GM23338 (cell line): ENCODE data around the gene ETFA. TPM values are rescaled to one million over a fixed set of nuclear protein-coding genes. Genes with fewer than 3 reads are reported as not detected.

Experiments used
- ATAC-seq: fragments of 200-7000 bp; cut with Tn5 transposase; 3 replicates; pipeline ENCODE4 v1.9.1; 2020
- DNase-seq: peaks from one replicate; pipeline ENCODE4 v3.0.0-alpha.2; 2015; ENCODE audit warnings: low spot score
- H2AFZ ChIP-seq: fragments of 200-600 bp; sonication (generic); 2 replicates; pipeline ENCODE4 v1.8.0; 2016; ENCODE audit warnings: antibody characterized with exemption, mild to moderate bottlenecking, moderate library complexity
- H3F3A ChIP-seq: fragments of 200-600 bp; sonication (generic); replicated peaks from 2 replicates; pipeline ENCODE4 v1.8.0; 2017; ENCODE audit warnings: antibody characterized with exemption, mixed run types, low read depth
- H3K27ac ChIP-seq: fragments of 200-600 bp; sonication (generic); 2 replicates; pipeline ENCODE4 v1.6.1; 2016; ENCODE audit warnings: low read depth
- H3K27me3 ChIP-seq: fragments of 200-600 bp; sonication (generic); 2 replicates; pipeline ENCODE4 v1.8.0; 2016; ENCODE audit warnings: mild to moderate bottlenecking, mixed run types, moderate library complexity; ENCODE audit not compliant: insufficient read depth
- H3K36me3 ChIP-seq: fragments of 200-600 bp; sonication (generic); 2 replicates; pipeline ENCODE4 v1.8.0; 2016; ENCODE audit warnings: mild to moderate bottlenecking; ENCODE audit not compliant: insufficient read depth
- H3K4me1 ChIP-seq: fragments of 200-600 bp; sonication (generic); 2 replicates; pipeline ENCODE4 v1.8.0; 2016; ENCODE audit warnings: mild to moderate bottlenecking, moderate library complexity; ENCODE audit not compliant: insufficient read depth
- H3K4me2 ChIP-seq: fragments of 200-600 bp; sonication (generic); 2 replicates; pipeline ENCODE4 v1.7.1; 2017; ENCODE audit warnings: mixed run types
- H3K4me3 ChIP-seq: fragments of 200-600 bp; sonication (generic); 2 replicates; pipeline ENCODE4 v1.6.1; 2016; ENCODE audit warnings: mixed run types
- H3K79me2 ChIP-seq: fragments of 200-600 bp; sonication (generic); replicated peaks from 2 replicates; pipeline ENCODE4 v1.8.0; 2017; ENCODE audit warnings: mild to moderate bottlenecking; ENCODE audit not compliant: insufficient read depth
- H3K9me2 ChIP-seq: fragments of 200-600 bp; sonication (generic); 2 replicates; pipeline ENCODE4 v1.8.0; 2017; ENCODE audit not compliant: insufficient read depth
- H4K20me1 ChIP-seq: fragments of 200-600 bp; sonication (generic); replicated peaks from 2 replicates; pipeline ENCODE4 v1.8.0; 2017; ENCODE audit warnings: mild to moderate bottlenecking; ENCODE audit not compliant: insufficient read depth
- H3K27ac Mint-ChIP-seq: 2 replicates; pipeline ENCODE4 v1.8.0; 2020; ENCODE audit warnings: inconsistent platforms, mild to moderate bottlenecking, moderate library complexity, mixed read lengths
- H3K27me3 Mint-ChIP-seq: 3 replicates; pipeline ENCODE4 v1.8.0; 2022; ENCODE audit warnings: low read depth, mild to moderate bottlenecking, moderate library complexity, mixed read lengths, inconsistent platforms; ENCODE audit not compliant: insufficient read depth, poor library complexity
- H3K36me3 Mint-ChIP-seq: 3 replicates; pipeline ENCODE4 v1.8.0; 2021; ENCODE audit warnings: low read depth, mild to moderate bottlenecking, inconsistent platforms, moderate library complexity, mixed read lengths
- H3K4me1 Mint-ChIP-seq: 3 replicates; pipeline ENCODE4 v1.8.0; 2020; ENCODE audit warnings: mild to moderate bottlenecking, inconsistent platforms, mixed read lengths
- H3K4me3 Mint-ChIP-seq: 3 replicates; pipeline ENCODE4 v1.8.0; 2021; ENCODE audit warnings: moderate library complexity, mild to moderate bottlenecking, inconsistent platforms, mixed read lengths
- H3K9me3 Mint-ChIP-seq: 3 replicates; pipeline ENCODE4 v1.8.0; 2020; ENCODE audit warnings: moderate library complexity, mild to moderate bottlenecking, inconsistent platforms, mixed read lengths
- CREB1 ChIP-seq: fragments of 250-450 bp; sonication (Bioruptor Pico); IDR thresholded peaks from 2 replicates; pipeline ENCODE4 v1.5.0; 2020; ENCODE audit warnings: low read depth, mild to moderate bottlenecking, moderate library complexity
- CTCF ChIP-seq, 2 experiments: fragments of 200-600 bp in 1 of 2; sonication (generic) in 1 of 2; conservative IDR thresholded peaks; 2 replicates each; pipeline versions ENCODE4 v1.5.1 to v1.6.1; 2016 to 2017; ENCODE audit warnings: antibody characterized with exemption in 2 of 2, low read depth in 2 of 2, mild to moderate bottlenecking in 2 of 2, moderate library complexity in 1 of 2
- EZH2 ChIP-seq: fragments of 200-600 bp; sonication (generic); IDR thresholded peaks from one replicate; pipeline ENCODE4 v1.8.0; 2017; ENCODE audit warnings: antibody characterized with exemption, mild to moderate bottlenecking, low read depth; ENCODE audit not compliant: unreplicated experiment
- EZH2phosphoT487 ChIP-seq: fragments of 200-600 bp; sonication (generic); IDR thresholded peaks from one replicate; pipeline ENCODE4 v1.8.1; 2018; ENCODE audit warnings: antibody characterized with exemption; ENCODE audit not compliant: unreplicated experiment
- JUNB ChIP-seq: IDR thresholded peaks from one replicate; pipeline ENCODE4 v1.6.1; 2016; ENCODE audit warnings: antibody characterized with exemption; ENCODE audit not compliant: unreplicated experiment
- NANOG ChIP-seq: IDR thresholded peaks from 2 replicates; pipeline ENCODE4 v1.6.1; 2016; ENCODE audit warnings: antibody characterized with exemption, borderline replicate concordance
- POLR2AphosphoS5 ChIP-seq: IDR thresholded peaks from 2 replicates; pipeline ENCODE4 v1.6.1; 2016; ENCODE audit warnings: antibody characterized with exemption, low read depth
- STAT1 ChIP-seq: IDR thresholded peaks from one replicate; pipeline ENCODE4 v1.6.1; 2016; ENCODE audit warnings: antibody characterized with exemption; ENCODE audit not compliant: unreplicated experiment
- ZNF114 ChIP-seq: fragments of 250-450 bp; sonication (Bioruptor Pico); IDR thresholded peaks from 2 replicates; pipeline ENCODE4 v1.5.0; 2020; ENCODE audit warnings: mild to moderate bottlenecking, moderate library complexity
- ZNF331 ChIP-seq: fragments of 250-450 bp; sonication (Bioruptor Pico); IDR thresholded peaks from 2 replicates; pipeline ENCODE4 v1.5.0; 2020; ENCODE audit warnings: low read depth, mild to moderate bottlenecking, moderate library complexity
- polyA plus RNA-seq: library from polyadenylated mRNA; unstranded; fragments of >200 nt; fragmentation: Nextera tagmentation; extraction: Ambion mirVana; gene quantifications from 2 replicates; pipeline ENCODE4 v1.2.1, GENCODE V29; 2016
- total RNA-seq: library from RNA; depleted of rRNA; stranded (reverse); fragments of >200 nt; shearing (Covaris generic); gene quantifications from 2 replicates; pipeline ENCODE4 v1.2.3, GENCODE V29; 2014
- TF ChIP-seq, protein P1 (sequence below): fragments of 250-450 bp; sonication (Bioruptor Pico); IDR thresholded peaks from 2 replicates; pipeline ENCODE4 v1.5.0; 2020; ENCODE audit warnings: mild to moderate bottlenecking, moderate library complexity
- TF ChIP-seq, protein P2 (sequence below): IDR thresholded peaks from 2 replicates; pipeline ENCODE4 v1.6.1; 2016; ENCODE audit warnings: antibody characterized with exemption

The ETFA gene
- total and polyA plus RNA-seq, 2 experiments from 2014 or later, result 52.9 to 69.1 TPM

GRCh38 chr15:76233921-76234320, 77.3 kb downstream of the ETFA start (continued):
- no peak for TF ChIP-seq CTCF (conservative IDR thresholded peaks at IDR 0.05; ENCODE audit: low read depth in 2 of 2)

DNA sequence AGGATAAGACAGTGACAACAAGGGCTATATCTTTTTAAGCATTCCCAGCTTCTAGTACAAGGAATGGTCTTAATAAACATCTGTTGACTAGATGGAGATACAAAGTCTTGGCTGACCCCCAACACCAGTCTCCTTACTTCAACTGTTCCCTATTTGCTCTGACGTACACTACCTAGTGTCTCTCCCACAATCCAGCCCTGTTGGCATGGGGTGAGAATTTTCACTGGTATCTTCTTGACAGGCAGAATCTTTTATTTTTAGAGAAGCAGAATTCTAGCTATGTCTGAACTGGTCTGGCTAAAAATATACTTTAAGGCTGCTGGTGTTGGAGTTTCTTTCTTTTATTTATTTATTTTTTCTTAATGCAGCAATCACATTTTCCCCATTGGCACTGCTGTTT, 82.0 kb downstream of the ETFA start:
- H4K20me1 ChIP-seq, result no peaks in the 10 kb centered on the region; the same call in 1 of the 2 replicates
- DNase-seq (no peak), ATAC-seq (no peak)
- H3K27me3 Mint-ChIP-seq, result no peaks in the 10 kb centered on the region
- H3K36me3 Mint-ChIP-seq, result peaks cover 17% of the 10 kb centered on the region; the same call in 2 of the 3 replicates
- H3K9me2 ChIP-seq, result no peaks in the 10 kb centered on the region
- no peaks in the 10 kb centered on the region for H3F3A ChIP-seq
- H3K27ac Mint-ChIP-seq, result no peak overlapping the region
- H3K4me1 Mint-ChIP-seq, result peaks cover 6% of the 10 kb centered on the region
- no peak overlapping the region for H3K4me3 ChIP-seq
- peaks cover 3% of the 10 kb centered on the region; the same call in 1 of the 2 replicates for H3K4me1 ChIP-seq
- no peak overlapping the region for H3K4me2 ChIP-seq
- TF ChIP-seq EZH2phosphoT487 (no peak), JUNB (no peak), CREB1 (CRISPR knock-in tag) (no peak), ZNF114 (CRISPR knock-in tag) (no peak), ZNF331 (CRISPR knock-in tag) (no peak), POLR2AphosphoS5 (no peak), NANOG (no peak), STAT1 (no peak), EZH2 (no peak), CTCF (conservative IDR thresholded peaks at IDR 0.05; ENCODE audit: low read depth in 2 of 2) (no peak)
- TF ChIP-seq, protein P1, sequence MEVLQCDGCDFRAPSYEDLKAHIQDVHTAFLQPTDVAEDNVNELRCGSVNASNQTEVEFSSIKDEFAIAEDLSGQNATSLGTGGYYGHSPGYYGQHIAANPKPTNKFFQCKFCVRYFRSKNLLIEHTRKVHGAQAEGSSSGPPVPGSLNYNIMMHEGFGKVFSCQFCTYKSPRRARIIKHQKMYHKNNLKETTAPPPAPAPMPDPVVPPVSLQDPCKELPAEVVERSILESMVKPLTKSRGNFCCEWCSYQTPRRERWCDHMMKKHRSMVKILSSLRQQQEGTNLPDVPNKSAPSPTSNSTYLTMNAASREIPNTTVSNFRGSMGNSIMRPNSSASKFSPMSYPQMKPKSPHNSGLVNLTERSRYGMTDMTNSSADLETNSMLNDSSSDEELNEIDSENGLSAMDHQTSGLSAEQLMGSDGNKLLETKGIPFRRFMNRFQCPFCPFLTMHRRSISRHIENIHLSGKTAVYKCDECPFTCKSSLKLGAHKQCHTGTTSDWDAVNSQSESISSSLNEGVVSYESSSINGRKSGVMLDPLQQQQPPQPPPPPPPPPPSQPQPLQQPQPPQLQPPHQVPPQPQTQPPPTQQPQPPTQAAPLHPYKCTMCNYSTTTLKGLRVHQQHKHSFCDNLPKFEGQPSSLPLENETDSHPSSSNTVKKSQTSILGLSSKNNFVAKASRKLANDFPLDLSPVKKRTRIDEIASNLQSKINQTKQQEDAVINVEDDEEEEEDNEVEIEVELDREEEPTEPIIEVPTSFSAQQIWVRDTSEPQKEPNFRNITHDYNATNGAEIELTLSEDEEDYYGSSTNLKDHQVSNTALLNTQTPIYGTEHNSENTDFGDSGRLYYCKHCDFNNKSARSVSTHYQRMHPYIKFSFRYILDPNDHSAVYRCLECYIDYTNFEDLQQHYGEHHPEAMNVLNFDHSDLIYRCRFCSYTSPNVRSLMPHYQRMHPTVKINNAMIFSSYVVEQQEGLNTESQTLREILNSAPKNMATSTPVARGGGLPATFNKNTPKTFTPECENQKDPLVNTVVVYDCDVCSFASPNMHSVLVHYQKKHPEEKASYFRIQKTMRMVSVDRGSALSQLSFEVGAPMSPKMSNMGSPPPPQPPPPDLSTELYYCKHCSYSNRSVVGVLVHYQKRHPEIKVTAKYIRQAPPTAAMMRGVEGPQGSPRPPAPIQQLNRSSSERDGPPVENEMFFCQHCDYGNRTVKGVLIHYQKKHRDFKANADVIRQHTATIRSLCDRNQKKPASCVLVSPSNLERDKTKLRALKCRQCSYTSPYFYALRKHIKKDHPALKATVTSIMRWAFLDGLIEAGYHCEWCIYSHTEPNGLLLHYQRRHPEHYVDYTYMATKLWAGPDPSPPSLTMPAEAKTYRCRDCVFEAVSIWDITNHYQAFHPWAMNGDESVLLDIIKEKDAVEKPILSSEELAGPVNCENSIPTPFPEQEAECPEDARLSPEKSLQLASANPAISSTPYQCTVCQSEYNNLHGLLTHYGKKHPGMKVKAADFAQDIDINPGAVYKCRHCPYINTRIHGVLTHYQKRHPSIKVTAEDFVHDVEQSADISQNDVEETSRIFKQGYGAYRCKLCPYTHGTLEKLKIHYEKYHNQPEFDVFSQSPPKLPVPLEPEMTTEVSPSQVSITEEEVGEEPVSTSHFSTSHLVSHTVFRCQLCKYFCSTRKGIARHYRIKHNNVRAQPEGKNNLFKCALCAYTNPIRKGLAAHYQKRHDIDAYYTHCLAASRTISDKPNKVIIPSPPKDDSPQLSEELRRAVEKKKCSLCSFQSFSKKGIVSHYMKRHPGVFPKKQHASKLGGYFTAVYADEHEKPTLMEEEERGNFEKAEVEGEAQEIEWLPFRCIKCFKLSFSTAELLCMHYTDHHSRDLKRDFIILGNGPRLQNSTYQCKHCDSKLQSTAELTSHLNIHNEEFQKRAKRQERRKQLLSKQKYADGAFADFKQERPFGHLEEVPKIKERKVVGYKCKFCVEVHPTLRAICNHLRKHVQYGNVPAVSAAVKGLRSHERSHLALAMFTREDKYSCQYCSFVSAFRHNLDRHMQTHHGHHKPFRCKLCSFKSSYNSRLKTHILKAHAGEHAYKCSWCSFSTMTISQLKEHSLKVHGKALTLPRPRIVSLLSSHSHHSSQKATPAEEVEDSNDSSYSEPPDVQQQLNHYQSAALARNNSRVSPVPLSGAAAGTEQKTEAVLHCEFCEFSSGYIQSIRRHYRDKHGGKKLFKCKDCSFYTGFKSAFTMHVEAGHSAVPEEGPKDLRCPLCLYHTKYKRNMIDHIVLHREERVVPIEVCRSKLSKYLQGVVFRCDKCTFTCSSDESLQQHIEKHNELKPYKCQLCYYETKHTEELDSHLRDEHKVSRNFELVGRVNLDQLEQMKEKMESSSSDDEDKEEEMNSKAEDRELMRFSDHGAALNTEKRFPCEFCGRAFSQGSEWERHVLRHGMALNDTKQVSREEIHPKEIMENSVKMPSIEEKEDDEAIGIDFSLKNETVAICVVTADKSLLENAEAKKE (CRISPR knock-in tag), result no peak
- TF ChIP-seq, protein P2, sequence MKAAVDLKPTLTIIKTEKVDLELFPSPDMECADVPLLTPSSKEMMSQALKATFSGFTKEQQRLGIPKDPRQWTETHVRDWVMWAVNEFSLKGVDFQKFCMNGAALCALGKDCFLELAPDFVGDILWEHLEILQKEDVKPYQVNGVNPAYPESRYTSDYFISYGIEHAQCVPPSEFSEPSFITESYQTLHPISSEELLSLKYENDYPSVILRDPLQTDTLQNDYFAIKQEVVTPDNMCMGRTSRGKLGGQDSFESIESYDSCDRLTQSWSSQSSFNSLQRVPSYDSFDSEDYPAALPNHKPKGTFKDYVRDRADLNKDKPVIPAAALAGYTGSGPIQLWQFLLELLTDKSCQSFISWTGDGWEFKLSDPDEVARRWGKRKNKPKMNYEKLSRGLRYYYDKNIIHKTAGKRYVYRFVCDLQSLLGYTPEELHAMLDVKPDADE, result no peak
- no peak overlapping the region for H3K27ac ChIP-seq
- no peaks in the 10 kb centered on the region for H3K36me3 ChIP-seq
- no peak overlapping the region for H3K4me3 Mint-ChIP-seq
- no peak overlapping the region for H2AFZ ChIP-seq
- no peaks in the 10 kb centered on the region for H3K27me3 ChIP-seq
- no peaks in the 10 kb centered on the region for H3K79me2 ChIP-seq
- no peaks in the 10 kb centered on the region for H3K9me3 Mint-ChIP-seq
